GM12892 (cell line): ENCODE measurements around the gene NR4A1.

Experiments used
- POLR2A ChIP-seq: IDR thresholded peaks from 2 replicates; pipeline ENCODE4 v1.6.1; 2011; ENCODE audit warnings: low read depth, low read length, control low read depth
- POLR2AphosphoS5 ChIP-seq: IDR thresholded peaks from 2 replicates; pipeline ENCODE4 v1.6.1; 2011; ENCODE audit warnings: low read depth, low read length, control low read depth
- TAF1 ChIP-seq: IDR thresholded peaks from 2 replicates; pipeline ENCODE4 v1.6.1; 2011; ENCODE audit warnings: low read depth, mild to moderate bottlenecking, control low read depth, low read length, borderline replicate concordance

DNA sequence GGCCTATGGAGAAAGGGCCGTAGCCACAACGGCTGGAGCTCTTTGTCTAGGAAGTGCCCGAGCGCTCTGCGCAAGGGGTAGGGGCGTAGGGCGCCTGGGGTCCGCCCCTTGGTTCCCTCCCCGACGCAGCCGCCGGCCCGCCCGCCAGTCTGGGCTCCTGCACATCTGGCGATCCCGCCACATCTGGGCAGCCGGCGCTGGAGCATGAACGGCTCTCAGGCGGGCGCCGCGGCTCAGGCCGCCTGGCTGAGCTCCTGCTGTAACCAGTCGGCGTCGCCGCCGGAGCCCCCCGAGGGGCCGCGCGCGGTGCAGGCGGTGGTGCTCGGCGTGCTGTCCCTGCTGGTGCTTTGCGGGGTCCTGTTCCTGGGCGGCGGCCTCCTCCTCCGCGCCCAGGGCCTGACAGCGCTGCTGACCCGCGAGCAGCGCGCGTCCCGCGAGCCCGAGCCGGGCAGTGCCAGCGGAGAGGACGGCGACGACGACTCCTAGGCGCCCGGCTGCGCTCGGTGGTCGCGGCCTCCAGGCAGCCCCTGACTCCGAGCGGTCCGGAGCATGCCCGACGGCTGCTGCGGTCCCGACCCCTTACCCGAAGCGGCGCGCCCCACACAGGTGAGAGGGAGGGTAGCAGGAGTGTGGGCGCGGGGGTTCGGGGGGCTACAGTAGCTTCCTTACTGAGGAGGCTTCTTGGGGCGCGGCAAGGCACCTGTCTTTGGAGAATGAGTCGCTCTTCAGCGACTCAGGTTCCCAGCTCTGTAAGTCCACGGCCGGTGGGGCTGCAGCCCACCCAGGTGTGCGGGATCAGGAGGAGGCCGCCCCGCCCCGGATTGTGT, 28.5 kb downstream of the NR4A1 start, which contains the start of gene SMIM41:
- no peak for TF ChIP-seq POLR2AphosphoS5
- no peak for TF ChIP-seq POLR2A
- TF ChIP-seq TAF1 = no peak
